ENCODE results near the gene MRPL44.
A peak's percentile ranks its signal among the peaks of the same experiment; 100 is the strongest.
"Not testable (repeated sequence)": the region's sequence is repeated elsewhere in the genome, so short reads cannot be mapped to it uniquely, and the experiment has no call there.

The MRPL44 gene

DNA sequence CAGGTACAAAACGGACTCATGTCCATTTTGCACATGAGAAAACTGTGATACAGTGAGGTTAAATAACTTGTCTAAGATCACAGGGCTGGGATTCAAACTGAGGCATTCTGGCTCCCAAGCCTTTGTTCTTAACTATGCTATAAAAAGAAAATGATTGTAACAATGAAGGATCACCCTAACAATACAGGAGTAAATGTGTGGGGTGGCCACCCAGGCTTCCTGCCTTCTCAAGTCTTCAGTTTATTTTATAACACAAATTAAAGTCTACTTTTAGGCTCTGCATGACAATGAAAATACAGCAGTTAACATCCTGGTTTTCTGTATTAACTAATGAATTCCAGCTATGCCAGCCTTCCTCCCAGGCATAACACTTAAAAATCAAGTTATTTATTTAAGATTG lies 19.7 kb upstream of the MRPL44 start:
- no peak for DNase-seq

DNA sequence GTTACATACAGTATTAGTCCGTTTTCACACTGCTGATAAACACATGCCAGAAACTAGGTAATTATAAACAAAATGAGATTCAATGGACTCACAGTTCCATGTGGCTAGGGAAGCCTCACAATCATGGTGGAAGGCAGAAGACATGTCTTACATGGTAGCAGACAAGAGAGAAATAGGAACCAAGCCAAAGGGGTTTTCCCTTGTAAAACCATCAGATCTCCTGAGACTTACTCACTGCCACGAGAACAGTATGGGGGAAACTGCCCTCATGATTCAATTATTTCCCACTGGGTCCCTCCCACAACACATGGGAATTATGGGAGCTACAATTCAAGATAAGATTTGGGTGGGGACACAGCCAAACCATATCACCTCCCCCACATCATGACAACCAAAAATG lies 17.8 kb upstream of the MRPL44 start:
- DNase-seq, result not testable (repeated sequence)

DNA sequence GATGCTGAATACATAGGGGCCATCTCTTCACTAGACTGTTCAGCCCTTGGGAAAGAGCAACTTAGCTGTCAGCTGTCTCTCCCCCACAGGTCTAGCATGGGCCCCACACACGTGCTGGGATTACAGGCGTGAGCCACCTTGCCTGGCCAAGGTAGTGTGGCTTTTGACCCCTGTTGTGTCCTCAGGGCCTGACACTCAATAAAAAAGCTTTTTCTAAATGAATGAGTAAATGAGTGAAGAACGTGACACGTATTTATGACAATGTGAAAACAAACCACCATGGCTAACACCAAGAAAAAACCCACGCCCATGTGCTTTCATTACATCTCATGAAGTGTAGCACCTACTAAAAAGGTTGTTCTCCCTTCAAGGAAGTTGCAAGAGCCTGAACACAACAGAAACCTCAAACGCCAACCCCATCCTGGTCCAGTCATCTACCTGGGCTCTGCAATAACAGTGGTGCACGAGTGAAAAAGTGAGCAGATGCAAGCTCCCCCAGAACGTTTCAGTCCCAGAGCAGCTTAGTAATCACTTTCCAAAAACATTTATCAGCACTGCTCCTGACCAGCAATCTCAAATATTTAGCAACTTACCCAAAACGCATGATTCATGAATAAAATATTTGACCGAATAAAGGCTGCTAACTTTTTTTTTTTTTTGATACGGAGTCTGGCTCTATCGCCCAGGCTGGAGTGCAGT lies 15.5 kb upstream of the MRPL44 start:
- DNase-seq, result no peak

DNA sequence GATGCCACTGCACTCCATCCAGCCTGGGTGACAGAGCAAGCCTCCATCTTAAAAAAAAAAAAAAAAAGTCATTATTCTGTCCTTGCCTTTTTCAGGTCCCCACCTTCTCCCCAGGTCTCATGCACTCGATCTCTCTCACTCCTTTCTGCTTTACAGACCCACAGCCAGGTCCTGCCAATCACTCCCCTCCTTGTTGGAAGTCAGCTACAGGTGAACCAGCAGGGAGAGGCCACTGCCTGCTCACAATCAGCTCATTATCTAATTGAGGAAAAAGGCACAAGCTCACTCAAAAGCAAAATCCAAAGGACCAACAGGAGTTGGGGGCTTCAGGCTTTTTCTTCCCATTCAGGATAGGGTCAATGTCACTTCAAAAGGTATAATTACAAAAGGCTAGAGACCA lies 14.1 kb upstream of the MRPL44 start:
- DNase-seq, result no peak

DNA sequence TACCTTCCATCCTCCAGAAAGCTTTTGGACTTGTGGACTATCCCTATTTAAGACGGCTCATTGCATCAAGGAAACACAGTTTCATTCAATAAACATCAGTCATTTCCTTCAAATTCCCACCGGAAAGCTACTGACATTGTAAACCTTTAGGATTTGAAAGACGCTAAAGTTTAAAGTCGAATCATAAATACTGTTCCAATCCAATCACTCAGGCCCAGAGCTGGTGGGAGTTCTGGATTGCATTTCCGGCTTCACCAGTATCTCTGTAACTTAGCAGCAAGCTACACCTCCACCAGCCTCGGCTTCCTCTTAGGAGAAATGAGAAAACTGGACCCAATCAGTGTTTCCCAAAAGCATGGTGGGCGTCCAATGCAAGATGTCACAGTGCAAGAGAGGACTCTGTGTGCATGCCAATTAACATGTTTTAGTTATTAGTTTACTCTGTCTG lies 13.7 kb upstream of the MRPL44 start:
- no peak for DNase-seq

DNA sequence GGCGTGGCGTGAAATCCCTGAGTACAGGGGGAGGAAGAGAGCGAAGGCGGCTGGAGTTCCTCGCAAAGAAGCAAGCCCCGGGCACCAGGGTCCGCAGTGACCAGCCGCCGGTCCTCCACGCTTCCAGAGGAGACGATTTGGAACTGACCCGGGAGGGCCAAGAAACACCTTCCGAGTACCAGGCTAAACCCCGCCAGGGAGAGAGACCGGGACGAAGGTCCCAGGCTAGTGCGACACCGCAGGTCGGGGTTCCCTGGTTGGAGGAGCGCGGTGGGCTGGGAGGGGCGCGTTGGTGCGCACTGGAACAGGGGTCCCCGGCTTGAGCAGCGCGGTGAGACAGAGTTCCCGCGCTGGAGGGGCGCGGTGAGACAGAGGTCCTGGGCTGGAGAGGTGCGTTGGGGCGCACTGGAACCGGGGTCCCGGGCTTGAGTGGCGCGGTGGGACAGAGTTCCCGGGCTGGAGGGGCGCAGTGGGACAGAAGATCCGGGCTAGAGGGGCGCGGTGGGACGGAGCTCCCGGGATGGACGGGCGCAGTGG lies 13.0 kb upstream of the MRPL44 start:
- no peak for DNase-seq

DNA sequence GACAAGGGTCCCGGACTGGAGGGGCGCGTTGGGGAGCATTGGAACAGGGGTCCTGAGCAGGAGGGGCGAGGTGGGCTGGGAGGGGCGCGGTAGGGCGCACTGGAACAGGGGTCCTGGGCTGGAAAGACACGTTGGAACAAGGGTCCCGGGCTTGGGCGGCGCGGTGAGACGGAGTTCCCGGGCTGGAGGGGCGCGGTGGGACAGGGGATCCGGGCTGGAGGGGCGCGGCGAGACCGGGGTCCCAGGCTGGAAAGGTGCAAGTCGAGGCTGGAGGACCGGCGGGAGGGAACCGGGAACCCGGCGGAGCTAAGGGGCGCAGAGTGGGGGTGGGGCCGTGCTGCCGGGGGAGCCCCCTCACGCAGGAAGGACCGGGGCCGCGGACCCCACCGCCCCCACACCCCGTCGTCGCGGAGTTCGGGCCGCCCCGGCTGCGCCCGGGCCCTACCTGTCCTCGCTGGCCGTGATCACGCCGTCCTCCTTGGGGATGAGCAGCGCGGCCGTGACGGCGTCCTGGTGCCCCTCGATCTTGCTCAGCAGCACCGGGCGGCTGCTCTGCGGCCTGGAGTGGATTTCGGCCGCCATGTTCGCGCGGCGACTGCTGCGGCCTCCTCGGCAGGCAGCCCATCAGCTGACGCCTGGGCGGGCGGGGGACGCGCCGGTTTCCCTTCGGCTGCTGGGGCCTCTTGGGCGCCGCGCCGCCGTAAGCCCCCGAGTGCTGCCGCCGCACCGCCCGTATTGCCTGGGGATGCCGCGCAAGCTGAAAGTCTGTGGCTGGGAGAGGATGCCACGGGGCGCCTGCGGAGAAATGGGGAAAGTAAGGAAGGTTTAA lies 12.3 kb upstream of the MRPL44 start, which contains the start of gene WDFY1:
TSS of gene WDFY1 (minus strand) at position 633 of the 829 bp plus-strand sequence. CDS start at position 582, 51 bp downstream.
- peak; percentile 61 for DNase-seq

DNA sequence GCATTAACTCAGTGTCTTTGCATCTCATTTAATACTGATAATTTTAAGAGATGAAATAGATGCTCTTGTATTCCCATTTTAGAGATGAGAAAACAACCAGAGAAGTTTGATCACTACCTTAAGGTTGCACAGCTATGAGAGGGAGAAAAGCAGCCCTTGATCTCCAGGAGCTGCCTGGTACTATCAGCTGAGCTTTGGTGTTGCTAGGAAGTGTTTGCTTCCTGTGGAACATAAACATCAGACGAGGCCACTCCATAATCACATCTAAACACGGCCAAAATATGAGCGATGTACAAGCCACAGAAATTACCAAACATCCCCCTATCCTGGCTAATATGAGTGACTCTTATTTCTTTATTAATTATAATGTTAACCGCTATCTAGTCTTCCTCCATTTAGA lies 11.5 kb upstream of the MRPL44 start:
- DNase-seq, result no peak

DNA sequence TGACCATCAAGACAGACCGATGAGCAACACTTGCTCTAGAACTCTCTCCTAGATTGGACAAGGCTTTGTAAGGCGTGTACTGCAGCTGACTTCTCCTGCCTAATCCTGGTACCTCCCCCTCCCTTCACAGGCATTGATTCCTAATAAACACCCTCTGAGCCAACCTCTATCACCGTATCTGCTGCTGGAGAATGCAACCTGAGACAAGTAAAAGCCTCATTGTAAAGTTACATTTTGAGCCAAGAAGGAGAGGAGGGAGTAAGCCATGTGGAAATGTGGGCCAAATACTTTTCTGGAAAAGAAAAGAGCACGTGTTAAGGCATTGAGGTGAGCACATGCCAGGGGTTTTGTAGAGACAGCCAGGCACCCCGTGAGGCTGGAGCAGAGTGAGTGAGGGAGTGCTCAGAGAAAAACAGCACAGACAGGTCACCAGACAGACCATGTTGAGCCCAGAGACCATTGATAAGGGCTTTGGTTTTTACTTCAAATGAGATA lies 9.5 kb upstream of the MRPL44 start:
- DNase-seq, result no peak

DNA sequence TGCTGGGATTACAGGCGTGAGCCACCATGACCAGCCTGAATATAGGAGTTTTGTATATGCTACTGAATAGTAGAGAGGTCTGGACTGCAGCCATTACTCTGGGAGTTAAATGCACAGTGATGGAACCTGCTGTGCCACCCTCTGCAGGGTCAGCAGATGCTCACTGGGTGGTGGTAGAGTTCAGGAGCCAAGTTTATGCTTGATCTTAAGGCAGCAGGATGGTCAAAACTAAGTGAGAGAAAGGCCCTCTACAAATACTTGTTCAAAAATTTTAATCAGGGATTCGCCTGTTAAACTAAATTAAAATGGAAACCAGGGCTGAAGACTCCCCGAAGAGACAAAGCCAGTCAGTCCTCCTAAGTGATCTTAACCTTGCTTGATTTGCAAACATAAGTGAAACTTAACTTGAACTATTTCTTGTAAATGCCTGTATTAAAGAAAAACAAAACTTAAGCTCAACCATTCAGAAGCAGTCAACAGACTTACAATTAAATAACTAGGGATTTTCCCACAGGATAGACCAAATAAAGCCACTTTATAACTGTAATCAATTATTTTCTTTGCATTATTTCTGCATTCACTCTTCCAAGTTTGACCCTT lies 7.9 kb upstream of the MRPL44 start:
- no peak for DNase-seq

DNA sequence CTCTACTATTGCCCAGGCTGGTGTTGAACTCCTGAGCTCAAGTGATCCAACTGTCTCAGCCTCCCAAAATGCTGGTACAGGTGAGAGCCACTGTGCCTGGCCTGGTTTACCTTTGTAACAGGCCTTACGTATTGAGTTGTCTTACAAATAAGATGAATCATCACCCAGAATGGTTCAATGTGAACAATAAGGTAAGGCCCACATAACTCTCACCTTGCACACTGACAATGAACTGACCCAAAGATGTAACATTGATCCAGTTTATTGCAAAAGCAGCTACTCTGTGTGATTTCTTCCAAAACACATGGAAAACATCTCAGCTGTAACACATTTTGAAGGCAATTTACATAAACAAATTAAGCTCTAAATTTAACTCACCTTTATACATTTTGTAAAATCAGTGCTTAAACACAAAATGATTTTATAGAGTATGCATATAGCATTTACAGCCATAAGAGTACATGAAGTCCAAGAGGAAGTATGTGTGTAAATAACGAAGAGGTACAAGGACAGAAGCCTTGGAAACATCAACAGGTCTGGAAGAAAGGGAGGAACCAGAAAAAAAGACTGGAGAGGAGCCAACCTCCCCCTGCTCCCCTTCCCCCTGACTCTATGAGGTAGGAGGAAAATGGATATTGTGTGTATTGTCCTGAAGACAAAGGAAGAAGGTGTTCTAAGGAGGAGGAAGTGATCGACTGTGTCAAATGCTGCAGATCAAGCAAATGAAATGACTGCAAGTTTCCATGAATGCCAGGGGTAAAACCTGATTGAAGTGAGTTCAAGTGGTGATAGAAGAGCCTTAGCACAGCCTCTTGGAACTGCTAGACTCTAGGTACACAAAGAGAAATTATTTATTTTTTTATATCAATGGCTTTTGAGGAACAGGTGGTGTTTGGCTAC lies 6.6 kb upstream of the MRPL44 start:
- peak; percentile 75 for DNase-seq

DNA sequence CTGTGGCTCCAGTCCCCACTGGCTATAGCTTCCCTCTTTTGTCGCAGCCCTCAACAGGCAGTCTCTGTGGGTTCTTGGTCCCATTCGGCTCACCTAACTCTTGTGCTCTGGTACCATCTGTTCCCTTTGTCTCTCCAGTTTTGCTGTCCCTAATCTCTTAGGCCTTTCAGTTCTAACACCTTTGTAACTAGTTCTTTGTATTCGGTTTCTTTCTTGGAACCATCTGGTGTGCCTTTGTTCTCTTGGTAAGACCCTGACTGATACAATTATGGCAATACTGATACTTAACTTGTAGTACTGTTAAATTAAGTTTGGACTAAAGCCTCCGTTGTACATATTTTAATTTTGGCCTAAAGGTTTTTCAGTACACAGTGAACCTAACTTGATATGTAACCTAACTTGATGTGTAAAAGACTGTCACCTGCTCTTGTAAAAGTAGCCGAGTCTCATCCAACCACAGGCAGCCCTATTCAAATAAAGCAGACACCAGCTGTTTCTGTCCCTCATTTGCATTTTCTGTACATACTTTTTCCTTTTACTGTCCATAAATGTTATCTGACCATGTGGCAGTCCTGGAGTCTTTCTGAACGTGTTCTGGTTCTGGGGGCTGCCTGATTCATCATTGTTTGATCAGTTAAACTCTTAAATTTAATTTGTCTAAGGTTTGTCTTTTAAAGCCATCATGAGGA lies 4.8 kb upstream of the MRPL44 start:
- no peak for DNase-seq

DNA sequence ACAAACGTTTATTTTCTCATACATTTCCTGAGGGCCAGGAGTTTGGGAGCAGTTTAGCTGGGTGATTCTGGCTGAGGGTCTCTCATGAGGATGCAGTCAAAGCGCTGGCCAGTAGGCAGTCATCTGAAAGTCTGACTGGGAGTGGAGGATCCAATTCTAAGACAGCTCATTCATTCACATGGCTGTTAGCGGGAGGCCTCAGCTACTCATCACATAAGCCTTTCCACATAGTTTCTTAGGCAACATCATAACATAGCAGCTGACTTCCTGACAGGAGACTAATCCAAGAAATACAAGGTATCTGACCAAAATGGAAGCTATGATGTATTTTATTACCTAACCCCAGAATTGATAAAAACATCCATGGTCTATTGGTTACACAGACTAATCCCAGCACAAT lies 2.9 kb upstream of the MRPL44 start:
- no peak for DNase-seq

DNA sequence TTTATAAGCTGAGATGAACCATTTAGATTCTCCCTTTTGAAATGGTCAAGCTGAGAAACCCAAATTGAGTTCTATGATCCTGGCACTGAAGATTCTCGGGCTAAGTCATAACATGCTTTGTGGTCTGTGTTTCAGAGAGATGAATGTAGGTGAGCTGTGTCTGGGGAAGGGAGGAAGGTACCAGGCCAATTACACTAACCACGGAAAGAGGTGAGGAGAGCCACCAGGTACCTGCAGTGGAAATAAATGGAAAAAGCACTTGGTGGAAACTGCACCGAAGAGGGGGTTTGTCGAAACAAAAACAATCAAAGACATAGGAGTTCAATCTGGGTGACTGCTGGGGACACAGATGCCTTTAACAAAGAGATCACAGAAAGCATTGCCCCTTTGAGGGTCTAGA lies 963 bp upstream of the MRPL44 start:
- no peak for DNase-seq

DNA sequence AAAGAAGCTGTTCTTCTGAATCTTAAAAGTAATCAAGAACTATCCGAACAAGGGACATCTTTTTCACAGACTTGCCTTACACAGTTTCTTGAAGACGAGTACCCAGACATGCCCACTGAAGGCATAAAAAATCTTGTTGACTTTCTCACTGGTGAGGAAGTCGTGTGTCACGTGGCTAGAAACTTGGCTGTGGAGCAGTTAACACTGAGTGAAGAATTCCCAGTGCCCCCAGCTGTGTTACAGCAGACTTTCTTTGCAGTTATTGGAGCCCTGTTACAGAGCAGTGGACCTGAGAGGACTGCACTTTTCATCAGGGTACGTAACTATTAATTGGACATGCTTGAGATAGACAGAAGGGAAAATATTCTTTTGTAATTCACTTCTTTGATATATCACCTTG lies 2.4 kb downstream of the MRPL44 start:
- no peak for DNase-seq

DNA sequence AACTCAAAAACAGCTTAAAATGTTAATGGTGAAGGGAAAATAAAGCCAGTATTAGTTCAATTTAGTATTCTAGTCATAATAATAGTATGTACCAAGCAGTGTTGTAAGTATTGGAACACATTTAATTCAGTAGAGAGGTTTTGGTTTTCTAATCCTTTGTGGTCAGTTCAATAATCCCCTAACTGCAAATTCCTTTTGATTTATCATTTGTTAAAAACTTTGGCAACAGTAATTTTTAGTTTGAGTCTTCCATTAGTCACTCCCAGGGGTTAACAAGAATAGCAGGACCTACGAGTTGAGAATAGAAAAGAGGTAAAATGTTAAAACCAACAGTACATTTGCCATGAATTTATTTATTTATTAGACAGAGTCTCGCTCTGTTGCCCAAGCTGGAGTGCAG lies 10.7 kb downstream of the MRPL44 start:
- DNase-seq, result no peak

DNA sequence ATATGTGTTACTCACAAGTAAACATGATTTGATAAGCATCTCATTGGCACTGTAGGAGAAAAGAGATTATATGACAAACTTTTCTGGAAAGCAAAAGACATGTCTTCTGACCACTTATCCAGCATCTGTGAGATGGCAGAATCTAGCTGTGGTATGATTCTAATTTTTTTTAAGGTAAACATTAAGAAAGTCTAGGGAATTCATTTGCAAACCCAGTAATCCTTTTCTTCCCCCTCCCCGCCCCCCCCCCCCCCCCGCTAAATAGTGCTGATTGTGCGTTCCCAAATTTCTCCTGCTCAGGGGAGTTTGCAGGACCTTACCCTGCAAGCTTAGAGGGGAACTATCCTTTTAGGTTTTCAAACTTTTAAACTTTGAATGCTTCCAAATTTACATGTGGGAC lies 12.1 kb downstream of the MRPL44 start:
- no peak for DNase-seq

DNA sequence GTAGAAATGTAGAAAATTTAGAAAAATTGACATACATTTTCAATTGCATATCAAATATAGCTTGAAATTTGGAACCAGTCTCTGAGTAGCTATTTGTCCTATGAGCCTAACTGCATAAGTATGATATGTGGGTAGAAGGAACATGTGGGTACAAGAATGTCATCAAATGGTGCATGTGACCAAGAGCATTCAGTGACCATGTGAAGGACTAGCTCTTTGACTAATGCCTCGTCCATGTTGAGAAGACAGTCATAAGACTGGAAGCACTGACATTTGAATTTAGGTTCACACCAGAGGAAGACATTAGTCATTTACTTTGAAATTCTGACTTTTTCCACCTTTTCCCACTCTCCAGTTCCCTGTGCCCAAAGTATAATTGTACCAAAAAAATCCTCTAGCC lies 12.6 kb downstream of the MRPL44 start:
- no peak for DNase-seq

DNA sequence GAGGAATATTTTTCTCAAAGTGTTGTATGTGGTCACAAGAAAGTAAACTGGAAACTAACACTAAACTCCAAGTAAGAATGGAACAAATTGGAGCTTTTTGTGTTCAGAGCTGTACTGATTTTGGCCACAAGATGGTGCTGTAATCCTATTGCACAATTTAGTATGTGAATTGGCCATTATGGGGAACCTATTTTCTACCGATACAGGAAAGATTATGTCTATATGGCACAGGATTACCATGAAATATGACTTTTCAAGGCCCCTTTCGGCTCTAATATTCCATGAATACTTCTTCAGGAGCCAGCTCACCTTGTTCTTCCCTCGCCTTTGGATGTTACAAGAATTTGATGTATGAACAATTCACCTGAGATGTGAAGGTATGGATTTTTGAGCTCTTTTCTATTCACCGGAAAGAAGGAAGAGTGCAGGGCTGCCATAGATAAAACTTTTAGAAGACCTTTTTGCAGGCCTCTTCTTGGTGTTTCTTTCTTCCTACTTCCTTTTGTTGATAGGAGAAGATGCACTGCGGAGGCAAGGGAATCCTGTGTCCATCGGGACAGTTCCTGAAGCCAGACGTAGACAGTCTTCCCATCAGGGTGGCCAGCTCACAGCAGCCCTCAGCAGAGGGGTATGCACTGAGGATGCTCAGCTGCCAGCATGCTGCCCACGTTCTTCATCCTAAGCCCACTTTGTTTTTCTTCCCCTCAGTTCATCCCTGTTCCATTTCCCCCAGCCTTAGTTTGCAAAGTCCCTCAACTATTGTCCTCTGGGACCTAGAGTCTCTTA lies 13.3 kb downstream of the MRPL44 start:
- peak; percentile 35 for DNase-seq

DNA sequence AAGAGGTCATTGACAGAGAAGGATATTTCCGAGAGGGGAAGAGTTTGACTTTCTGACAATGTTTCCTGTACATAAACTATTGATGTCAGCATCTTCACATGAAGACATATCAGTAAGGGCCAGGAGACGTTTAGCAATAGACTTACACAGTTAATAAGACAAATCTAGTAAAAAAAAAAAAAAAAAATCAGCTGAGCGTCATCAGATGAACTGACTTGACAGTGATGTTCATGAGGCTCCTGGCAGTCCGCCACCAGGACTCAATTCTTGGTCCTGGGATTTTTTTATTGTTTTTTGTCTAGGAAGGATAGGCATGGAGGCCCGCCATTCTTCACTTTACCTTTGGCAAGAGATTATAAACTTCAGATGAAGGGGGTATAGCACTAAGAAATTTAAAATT lies 14.5 kb downstream of the MRPL44 start:
- DNase-seq, result no peak

DNA sequence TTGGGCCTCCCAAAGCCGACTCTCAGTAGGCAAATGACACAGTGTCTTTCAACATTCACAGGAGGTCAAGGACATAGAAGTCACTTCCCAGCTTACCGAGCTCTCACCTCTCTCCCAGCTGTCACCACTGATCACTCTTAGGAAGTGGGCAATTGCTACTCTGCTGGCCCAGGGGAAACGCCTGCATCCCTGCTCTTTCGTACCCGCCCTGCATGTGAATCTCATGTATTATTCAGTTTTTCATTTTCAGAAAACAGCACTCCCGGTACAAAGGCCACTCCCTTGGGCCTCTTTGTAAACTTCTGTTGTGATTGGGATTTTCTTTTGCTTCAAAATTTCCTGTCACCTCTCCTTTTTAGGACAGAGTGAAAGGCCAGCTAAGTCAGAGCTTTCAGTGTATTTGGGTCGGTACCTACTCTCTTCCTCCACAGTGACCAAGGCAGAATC lies 15.4 kb downstream of the MRPL44 start:
- DNase-seq, result no peak

All from DMS79 treated with DMSO at 0.1 percent for 48 hours (cell line).